ENCODE measurements around the gene COPS9.

COPS9 gene

DNA sequence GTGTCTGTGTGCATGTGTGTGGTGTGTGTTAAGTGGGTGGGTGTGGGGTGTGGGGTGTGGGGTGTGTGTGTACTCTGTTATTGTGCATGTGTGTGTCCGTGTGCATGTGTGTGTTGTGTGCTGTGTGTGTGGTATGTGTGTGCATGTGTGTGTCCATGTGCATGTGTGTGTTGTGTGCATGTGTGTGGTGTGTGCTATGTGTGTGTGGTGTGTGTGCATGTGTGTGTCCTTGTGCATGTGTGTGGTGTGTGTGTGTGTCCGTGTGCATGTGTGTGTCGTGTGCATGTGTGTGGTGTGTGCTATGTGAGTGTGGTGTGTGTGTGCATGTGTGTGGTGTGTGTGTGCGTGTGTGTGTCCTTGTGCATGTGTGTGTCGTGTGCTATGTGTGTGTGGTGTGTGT is 11.3 kb upstream of the COPS9 start:
- DNase-seq = no peak

DNA sequence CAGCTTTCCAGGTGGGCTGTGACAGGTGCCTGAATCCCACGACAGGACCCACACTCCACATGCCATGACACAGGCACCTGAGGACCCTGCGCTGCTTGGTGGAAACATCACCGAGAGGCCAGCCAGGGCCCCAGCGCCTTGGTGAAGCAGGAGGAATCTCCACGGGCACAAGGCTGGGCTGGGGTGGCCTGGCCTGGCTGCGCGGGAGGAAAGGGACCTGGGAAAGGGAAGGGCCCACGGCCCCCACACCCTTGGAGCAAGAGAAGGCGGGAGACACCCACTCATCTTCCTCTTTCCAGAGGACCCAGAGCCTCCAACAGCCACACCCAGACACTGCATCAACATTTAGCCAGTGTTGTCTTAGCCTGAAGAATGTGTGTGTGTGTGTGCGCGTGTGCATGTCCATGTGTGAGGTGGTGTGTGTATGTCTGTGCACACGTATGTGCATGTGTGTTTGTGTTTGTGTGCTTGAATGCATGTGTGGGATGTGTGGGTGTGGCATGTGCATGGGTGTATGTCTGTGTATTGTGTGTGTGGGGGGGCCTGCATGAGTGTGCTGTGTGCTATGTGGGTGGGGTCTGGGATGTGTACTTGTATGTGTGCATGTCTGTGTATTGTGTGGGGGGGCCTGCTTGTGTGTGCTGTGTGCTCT is 10.6 kb upstream of the COPS9 start:
- no peak for DNase-seq

DNA sequence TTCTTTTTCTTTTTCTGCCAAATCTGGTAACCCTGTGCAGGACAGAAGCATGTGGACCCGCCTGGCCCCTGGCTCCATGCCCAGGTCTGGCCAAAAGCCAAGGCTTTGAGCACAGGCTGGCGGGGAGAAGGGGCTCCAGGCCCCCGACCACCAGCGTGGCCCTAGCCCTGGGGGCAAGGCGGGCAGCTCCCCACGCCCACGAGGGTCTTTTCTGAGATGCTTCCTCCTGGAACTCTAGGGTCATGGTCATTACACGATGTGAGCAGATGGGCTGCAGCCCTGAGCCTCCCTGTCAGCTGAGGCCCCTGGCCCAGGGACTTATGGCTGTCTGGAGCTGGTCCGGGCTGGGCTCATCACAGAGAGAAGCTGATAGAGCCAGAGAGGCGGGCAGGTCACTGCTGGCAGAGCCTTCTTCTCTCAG is 10.0 kb upstream of the COPS9 start:
- DNase-seq = no peak

DNA sequence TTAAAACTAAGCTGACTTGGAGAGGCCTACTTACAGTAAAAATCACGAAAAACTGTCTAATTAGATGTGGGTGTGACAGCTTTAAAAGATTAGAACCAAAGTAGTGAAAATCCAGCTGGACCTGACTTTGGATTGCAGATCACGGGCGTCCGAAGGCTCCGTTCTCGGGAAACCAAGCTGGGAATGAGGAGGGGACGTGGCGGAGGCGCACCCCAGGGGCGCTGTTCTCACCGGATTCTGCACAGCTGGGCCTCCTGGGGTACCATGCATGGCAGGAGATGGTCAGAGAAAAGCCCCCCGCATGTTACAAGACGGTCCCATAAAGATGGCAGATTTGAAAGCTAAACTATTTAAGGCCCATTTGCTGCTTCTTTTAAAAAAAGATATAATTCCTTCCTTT is 9.4 kb upstream of the COPS9 start:
- no peak for DNase-seq

DNA sequence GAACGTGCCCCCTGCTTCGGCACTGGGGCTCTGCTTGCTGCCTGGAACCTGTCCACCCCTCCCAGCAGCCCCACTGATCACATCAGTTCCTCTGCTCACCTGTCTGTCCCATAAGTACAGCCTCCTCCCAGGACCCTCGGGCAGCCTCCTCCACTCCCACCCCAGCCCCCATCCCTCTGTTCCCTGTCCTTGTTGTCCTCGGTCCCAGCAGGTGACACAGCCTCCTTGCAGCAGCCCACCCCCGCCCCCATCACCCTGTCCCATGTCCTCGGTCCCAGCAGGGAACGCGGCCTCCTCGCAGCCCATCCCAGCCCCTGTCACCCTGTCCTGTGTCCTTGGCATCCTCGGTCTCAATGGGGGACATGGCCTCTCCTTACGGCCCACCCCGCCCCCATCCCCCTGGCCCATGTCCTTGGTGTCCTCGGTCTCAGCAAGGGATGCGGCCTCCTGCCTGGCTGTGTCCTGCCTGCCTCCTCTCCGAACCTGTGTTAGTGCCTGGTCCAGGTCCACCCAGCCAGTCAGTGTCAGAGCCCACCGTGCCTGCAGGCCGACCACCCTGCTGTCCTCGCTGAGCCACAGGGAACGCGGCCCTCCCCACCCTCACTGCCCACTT is 8.7 kb upstream of the COPS9 start:
- no peak for DNase-seq

DNA sequence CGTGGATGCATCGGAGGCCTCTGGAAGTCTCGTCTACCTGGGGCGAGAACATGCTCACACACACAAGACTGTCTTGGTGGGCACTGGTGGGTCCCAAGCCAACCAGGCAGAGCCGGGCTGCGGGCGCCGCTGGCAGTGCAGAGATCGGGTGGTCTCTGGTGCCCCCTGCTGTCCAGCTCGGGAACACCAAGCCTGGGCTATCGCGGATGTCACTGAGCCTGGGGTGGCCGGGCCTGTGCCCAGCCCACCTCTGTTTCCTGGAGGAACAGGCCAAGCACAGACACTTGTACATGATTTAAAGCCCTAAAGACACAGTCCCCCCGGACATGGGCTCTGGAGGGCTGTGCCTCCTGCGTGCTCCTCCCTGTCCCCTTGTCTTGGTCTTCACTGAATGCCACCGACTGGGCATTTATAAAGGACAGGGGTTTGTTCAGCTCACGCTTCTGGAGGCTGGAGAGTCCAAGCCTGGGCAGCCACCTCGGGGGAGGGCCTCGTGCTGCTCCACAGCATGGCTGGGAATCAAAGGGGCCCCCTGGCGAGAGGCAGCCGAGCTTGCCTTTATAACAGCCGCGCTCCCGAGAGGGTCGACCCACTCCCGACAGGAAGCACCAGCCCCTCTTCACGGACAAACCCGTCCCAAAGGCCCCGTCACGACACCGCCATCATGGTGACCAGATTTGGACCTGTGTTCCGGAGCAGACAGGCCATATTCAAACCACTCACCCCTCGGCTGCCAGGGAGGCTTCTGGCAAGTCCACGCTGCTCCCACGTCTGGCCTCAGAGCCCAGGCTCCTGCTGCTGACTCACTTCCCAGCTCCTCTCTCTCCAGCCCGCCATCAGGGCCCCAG is 7.9 kb upstream of the COPS9 start:
- peak; percentile 85 for DNase-seq

DNA sequence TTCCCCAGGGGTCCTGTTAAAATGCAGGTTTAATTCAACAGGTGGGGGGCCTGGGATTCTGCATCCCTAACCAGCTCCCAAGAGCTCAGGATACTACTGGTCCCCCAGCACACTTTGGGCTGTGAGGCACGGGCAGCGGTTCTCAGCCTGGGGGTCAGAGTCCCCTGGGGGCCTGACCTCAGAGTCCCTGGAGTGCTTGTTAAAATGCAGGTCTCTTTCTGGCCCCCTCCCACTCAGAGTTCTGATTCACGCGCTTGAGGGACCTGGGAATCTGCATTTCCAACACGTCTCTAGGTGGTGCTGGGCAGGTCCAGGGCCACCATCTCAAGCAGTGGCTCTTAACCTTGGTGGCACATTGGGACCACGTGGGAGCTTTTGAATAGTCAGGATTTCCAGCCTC is 7.2 kb upstream of the COPS9 start:
- no peak for DNase-seq

DNA sequence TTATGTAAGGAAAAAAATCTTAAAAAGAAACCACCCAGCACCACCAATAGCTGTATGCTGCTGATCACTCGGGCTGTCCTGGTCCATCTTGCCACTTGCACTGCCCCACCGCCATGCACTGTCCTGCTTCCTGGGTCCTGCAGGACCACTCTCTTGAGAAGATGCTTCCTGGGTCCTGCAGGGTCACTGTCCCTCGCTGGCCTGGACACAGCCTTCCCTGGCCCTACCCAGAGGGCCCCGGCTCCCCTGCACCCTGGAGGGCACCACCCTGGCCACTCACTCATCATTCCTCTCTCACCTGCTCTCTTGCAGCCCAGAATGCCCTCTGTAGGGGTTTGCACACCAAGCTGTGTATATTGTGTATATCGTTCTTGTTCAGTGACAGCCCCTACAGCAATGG is 6.8 kb upstream of the COPS9 start:
- DNase-seq = no peak

DNA sequence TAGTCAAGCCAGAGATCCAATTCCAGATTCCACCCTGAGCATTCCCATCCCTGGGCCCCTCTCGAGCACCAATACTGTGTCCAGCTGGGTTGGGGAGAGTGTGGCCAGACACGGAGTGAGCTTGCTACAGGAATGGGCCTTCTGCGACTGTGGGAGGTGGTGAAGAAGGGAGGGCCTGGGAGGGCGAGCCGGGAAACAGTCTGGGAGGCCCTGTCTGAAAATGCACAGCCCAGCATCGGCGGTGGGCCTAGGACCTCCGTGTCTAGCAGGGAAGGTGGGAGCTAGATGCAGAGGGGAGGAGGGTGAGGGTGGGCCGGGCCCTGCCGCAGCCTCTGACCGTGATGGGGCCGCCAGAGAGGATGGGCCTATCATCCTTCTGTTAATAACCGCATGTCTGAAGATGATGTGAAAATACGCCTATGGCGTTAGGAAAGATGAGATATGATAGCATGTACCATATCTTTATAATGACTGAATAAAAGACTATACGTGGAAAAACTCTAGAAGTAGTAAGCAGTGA is 6.2 kb upstream of the COPS9 start:
- no peak for DNase-seq

DNA sequence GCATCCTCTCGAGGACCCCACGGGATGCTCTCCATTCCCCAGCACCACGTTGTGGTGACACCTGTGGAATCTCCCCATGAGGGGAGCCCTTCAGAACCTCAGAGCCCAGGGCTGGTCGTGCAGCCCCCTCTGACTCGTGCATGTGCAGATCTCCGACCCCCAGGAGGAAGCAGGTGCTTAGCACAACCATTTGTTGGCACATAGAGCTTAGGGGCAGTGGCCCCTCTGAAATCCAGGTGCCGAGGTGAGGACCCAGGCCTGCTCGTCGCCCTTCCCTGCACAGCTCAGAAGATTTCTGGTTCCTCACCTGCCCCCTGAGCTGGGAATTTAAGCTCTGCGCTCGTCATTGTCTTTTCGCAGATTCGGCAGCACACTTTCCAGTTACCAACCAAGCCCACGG is 5.6 kb upstream of the COPS9 start:
- DNase-seq = no peak

DNA sequence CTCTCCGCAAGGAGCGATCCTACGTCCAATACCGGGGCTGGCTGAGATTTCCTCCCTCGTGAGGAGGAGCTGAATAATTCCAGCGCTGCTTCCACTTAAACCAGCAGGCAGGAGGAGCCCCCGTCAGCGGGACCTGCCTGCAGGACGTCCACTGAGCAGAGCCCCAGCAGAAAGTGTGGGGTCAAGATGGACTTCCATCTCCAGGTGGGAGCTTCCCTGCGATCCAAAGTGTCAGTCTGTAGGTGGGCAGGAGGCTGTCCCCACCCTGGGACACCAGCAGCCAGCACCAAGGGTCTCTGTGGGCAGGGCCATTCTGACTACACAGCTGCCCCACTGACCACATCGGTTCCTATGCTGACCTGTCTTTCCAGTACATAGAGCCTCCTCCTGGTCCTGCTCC is 4.8 kb upstream of the COPS9 start:
- no peak for DNase-seq

DNA sequence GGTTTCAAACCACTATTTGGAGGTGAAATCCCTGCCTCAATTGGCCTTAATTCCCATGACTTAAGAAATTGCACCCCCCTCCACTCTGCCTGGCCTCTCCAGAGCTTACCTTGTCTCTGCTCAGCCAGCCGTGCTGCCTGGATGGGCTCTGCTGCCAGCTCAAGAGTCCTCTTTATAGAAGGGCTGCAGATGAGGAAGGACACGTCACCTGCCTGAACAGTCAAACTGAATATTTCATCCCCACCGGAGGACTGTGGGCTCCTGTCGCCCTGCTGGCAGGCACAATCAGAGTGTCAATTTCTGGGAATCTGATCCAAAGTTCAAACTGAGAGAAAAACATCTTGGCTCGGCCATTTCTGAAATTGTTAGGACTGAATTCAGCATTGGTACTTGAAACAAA is 4.4 kb upstream of the COPS9 start, which contains the start of gene OTOS:
OTOS (minus strand) TSS at position 148 of the 400 bp plus-strand sequence. CDS start 332 bp downstream, outside the sequence.
- no peak for DNase-seq

DNA sequence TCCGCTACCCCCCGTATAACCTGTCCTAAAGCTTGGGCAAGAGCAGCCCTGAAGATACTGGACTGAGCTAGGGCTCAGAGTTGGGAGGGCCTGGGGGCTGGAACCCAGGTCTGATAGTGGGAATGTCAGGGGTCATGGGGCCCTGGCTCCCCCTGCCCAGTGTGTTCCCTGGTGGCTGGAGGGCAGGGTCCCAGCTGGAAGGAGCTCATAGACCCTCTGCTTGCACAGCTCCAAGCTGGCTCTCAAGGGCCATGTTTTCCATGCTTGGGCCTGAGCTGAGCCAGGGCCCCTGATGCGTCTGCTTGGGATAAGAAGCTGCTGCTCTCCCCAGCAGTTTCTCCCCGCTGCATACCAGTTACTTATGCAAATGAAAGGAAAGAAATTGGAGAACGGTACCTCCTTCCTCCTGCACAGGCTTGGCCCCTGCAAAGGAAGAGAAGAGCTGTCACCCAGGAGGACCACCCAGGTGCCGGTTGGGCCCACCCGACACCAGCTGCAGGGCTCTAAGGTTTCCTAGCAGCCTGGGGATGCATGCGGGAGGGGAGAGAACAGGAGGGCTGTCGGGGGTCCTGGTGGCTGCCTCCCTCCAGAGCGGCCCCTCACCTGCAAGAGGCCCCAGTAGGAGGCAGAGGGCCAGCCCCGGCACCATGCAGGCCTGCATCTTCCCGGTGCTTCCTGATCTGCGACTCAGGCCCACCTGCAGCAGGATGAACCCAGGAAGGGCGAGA is 3.7 kb upstream of the COPS9 start:
- no peak for DNase-seq

DNA sequence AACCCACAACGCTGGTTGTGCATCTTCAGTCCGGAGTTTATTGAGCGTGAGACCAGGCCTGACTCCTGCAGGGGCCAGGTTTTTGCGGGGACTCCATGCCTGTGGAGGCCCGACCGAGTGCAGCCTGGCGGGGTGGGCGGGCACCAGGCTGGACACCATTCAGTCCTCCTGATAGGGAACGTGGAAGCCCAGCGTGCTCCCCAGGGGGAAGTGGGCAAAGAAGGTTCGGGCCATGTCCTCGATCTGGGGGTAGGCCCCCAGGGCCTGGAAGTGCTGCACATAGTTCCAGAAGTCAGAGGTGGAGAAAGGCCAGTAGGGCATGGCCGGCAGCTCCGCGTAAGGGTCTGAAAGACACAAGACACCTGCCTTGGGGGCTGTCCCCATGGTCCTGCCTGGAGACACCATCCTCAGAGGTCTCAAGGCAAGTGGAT is 2.9 kb upstream of the COPS9 start:
- DNase-seq = no peak

DNA sequence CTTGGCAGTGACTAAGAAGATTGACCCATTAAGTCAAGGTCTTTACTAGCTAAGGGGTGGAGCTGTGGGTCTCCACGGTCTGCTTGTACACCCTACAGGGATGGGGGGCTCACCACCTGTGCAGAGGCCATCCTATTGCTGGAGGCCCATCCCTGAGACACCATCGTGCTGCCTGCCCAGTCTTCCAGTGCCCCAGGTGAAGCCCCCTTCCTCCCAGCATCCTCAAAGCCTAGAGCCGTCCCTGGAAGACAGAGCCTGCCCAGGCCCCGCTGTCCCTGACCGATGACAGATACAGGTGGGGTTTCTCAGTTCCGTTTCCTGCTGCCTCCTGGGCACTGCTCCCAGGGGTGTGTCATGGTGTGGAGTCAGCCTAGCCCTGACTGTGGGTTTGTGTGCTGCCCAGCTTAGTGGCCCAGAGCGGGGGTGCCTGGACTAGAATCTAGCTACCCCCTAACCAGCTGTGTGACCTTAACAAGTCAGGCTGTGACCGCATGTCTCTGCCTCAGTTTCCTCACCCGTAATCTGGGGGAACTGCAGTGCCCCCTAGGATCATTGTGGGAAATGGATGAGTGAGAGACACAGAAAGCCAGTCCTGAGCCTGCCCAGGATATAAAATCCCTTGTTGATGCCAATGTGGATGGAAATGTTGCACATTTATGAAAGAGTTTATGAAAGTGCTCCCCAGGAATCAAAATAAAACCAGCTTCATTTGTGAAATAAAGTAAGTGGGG is 2.3 kb upstream of the COPS9 start:
- DNase-seq = no peak

DNA sequence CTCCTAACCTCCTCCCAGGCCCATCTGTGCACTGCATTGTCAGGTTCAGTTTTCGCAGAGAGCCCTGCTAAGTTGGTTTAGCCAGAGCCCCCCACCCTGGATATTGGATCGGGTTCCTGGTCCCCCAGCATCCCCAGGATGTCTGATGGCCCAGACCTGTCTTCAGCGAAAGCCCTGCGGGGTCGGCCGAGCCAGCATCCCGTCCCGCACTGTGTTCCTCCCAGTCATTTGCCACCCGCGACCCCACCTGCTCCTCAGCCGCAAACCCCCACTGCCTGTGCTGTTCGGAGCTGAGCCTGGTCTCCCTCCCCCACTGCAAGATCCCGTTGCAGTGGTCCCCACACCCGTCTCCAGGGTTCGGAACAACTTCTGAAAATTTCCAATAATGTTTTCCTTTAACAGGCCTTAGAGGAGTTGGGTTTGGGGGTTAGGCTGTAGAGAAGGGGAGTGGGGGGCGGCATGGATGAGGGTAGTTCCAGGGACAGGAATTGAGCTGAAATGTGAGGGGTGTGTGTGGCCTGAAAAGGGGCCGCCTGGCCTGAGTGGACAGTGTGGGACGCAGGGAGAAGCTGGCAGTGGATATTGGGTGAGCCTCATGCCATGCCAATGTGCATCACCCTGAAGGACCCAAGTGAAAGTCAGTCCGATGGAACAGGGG is 1.6 kb upstream of the COPS9 start:
- no peak for DNase-seq

DNA sequence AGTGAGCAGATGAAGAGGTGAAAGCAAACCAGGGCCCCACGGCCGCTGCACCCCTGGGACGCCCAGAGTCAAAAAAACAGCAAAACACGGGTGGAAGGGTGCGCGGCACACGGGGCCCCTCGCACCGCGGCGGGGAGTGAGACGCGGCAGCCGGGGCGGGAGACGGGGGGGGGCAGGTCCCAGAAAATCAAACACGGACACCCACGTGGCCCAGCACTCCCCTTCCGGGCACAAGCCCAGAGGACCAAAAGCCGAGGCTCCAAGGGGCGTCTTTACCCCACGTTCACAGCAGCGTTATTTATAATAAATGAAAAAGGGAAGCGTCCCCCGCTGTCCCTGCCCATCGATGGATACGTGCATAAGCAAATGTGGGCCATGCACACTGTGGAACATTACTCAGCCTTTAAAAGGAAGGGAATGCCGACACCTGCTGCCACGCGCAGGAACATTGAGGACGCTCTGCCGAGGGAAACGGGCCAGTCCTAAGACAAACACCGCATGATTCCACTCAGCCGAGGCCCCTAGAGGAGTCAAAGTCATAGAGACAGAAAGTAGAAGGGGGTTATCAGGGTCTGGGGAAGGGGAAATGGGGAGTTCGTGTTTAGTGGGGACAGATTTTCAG is 677 bp upstream of the COPS9 start:
- DNase-seq = peak; percentile 26

DNA sequence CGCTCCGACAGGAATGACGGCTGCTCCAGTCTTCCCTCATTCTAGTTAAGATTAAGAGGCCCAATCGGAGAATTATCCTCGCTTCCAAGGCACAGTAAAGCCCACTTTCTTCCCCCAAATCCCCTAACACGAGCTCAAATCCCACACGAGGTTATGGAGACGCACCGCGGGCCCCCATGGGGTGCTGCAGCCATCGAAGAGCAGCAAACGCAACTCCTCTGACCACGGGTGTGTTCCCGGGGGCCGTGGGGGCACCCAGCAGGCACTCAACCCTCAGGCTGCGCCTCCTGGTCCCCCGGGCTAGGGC is 446 bp downstream of the COPS9 start:
- DNase-seq = no peak

DNA sequence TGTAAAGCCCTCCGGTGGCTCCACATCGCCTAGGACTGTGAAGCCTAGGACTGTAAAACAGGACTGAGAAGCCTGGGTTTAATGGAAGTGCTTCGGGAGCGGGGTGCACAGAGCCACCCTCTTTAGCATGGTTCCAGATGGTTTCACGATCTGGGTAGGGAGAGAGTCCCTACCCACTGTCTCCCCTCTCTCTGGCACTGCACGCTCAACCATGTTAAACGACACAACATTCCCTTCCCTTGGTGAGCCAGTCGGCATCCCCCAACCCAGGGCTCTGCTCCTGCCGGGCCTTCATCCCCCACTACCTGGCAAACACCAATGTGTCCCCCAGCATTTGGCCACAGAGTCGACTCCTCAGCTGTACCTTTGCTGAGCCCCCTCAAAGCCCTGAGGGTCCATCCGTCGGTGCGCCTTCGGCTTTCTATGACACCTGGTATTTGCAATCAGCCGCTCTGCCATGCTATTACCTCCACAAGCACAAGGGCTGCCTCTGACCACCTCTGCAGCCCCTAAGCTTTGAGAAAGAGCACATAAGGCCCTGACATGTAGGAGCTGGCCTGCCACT is 1.1 kb downstream of the COPS9 start:
- DNase-seq = no peak

DNA sequence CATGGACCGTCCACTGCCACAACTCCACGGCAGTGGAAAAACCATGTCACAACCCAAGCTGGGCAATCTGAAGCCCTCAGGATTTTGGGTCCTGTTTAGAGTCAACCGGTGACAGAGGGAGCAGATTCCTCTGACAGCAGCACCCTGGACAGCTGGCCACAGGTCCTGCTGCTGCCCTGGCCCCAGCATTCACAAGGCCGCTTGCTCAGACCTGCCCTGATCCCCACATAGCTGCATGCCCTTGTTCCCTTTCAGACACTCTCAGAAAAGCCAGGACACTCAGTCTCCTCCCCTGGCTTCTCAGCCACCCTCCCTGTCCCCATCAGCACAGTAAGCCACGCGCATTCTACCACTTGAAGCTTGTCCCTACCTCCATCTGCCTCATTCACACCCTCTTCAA is 1.6 kb downstream of the COPS9 start:
- no peak for DNase-seq

DNA sequence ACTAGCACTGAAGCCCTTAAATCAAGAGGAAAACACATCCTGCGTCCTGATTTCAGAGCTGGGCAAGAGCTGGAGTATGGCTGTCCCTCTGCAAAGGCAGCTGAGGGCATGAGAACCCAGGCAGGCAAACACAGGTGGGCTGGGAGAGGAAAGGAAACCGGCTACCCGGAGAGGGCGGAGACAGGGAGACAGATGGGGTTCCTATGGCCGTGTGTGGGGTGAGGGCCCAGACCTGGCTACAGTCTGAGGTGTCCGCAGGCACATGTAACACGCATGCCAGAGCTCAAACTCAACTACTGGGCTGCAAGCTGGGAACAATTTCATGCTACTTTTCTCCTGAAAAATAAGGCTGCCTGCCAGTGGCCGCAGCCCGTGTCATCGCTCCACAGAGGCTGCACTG is 2.7 kb downstream of the COPS9 start:
- DNase-seq = no peak

All from stimulated activated CD4-positive, alpha-beta T cell treated with anti-CD3 and anti-CD28 coated beads, Interleukin-4, amount 100 ng/mL, for 24 hours (primary cell).